SH-SY5Y (cell line): Measurements from ENCODE around the gene PHF20.

ENCODE experiments used
- GATA2 ChIP-seq: IDR thresholded peaks from 2 replicates; pipeline ENCODE4 v1.6.1; 2011; ENCODE audit warnings: mild to moderate bottlenecking, low read depth, low read length
- GATA3 ChIP-seq: IDR thresholded peaks from 2 replicates; pipeline ENCODE4 v1.6.1; 2011; ENCODE audit warnings: low read depth, mild to moderate bottlenecking, low read length, moderate library complexity

GRCh38 chr20:35756404-35756803 lies 15.4 kb upstream of the PHF20 start:
- TF ChIP-seq GATA2 (no peak), GATA3 (no peak)
